GM12892 (cell line): ENCODE data around the gene SERINC3.

ENCODE experiments used
- POLR2A ChIP-seq: IDR thresholded peaks from 2 replicates; pipeline ENCODE4 v1.6.1; 2011; ENCODE audit warnings: low read depth, low read length, control low read depth
- POLR2AphosphoS5 ChIP-seq: IDR thresholded peaks from 2 replicates; pipeline ENCODE4 v1.6.1; 2011; ENCODE audit warnings: low read depth, low read length, control low read depth
- TAF1 ChIP-seq: IDR thresholded peaks from 2 replicates; pipeline ENCODE4 v1.6.1; 2011; ENCODE audit warnings: low read depth, mild to moderate bottlenecking, control low read depth, low read length, borderline replicate concordance

DNA sequence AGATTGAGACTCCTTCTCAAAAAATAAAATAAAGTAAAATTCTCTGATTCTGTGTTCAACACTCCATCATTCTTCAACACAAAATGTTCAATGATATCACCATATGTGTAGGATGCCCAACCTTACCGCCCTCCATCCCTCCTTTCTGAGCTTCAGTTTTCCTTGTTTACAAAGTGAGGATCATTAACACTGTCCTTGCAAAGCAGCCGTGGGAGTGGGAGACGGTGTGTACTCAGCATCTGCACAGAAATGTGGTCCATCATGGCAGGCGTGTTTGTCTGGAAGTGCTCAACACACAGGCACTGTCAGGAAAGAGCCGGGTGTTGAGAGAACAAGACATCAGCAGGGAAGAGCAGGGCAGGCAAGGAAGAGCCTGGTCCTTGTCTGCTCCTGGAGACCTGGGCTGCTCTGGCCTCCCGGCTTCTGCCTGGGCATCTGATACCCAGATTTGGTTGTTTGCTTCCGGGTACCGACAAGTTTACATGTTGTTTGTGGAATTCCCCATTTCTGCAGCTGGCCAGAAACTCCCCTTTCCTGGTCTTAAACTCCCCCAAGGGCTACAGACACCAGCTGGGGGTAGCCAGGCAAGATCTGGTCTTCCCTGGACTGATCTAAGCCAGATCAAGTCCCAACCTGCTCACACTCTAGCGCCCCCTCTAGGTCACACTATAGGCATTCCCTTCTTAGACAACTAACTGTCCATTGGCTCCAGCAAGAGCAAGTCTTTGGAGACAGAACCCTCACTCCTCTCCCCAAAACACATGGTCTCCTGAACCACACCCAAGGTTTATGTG, 72.9 kb downstream of the SERINC3 start:
- TF ChIP-seq POLR2A (no peak), POLR2AphosphoS5 (0 out of 2 replicates have a peak, but pooled peaks have one; percentile 19), TAF1 (no peak)
